Esophagus squamous epithelium (tissue), 5 donors: ENCODE data around the gene ZNF609. TPM values are rescaled to one million over a fixed set of nuclear protein-coding genes. Genes with fewer than 3 reads are reported as not detected.

Source experiments
- DNase-seq: peaks from one replicate; lab custom pipeline; 2025; lab: John Stamatoyannopoulos, UW
- H3K27ac ChIP-seq, 4 donors: fragments of 200-600 bp; sonication (generic); one replicate each; pipeline ENCODE4 v1.5.1; 2016 to 2019; ENCODE audit warnings: mild to moderate bottlenecking in 1 of 4
- H3K27me3 ChIP-seq, 4 donors: fragments of 200-600 bp; sonication (generic); 1 replicate in 3 of 4; 2 replicates in 1 of 4; pipeline versions ENCODE4 v1.5.1 to v1.6.0; 2017 to 2021; ENCODE audit warnings: antibody characterized with exemption in 1 of 4
- H3K36me3 ChIP-seq, 3 donors: fragments of 200-600 bp; sonication (generic); one replicate each; pipeline ENCODE4 v1.5.1; 2016 to 2019
- H3K4me1 ChIP-seq, 3 donors: fragments of 200-600 bp; sonication (generic); one replicate each; pipeline ENCODE4 v1.5.1; 2017 to 2019
- H3K4me3 ChIP-seq, 4 donors: fragments of 200-600 bp; sonication (generic); 1 replicate in 3 of 4; 2 replicates in 1 of 4; pipeline ENCODE4 v1.5.1; 2016 to 2019; ENCODE audit warnings: mild to moderate bottlenecking in 2 of 4, moderate library complexity in 1 of 4
- H3K9me3 ChIP-seq, 3 donors: fragments of 200-600 bp; sonication (generic); one replicate each; pipeline ENCODE4 v1.5.1; 2016 to 2019
- POLR2A ChIP-seq, 4 donors: fragments of 450-650 bp; IDR thresholded peaks; one replicate each; pipeline ENCODE4 v1.6.1; 2017; ENCODE audit warnings: antibody characterized with exemption in 4 of 4, mild to moderate bottlenecking in 4 of 4, moderate library complexity in 3 of 4
- WGBS, 2 donors: methylation state at CpG; one replicate each; pipeline ENCODE4 v1.1.5; 2018; 5-methylcytosine and 5-hydroxymethylcytosine counted together
- intact Hi-C: fragments of 100-400 bp; cut with DNase I; formaldehyde crosslinking; loops from one replicate; pipeline ENCODE4 v1.15.0; 2022
- total RNA-seq, 4 donors: library from RNA; depleted of rRNA; stranded (reverse); fragments of >200 nt; gene quantifications; one replicate each; pipeline ENCODE4 v1.1.0, GENCODE V29; 2016
- TF ChIP-seq, protein P1 (sequence below), 6 experiments: fragments of 450-650 bp in 4 of 6; fragments of 200-600 bp in 2 of 6; sonication (generic) in 2 of 6; IDR thresholded peaks; one replicate each; pipeline ENCODE4 v1.5.1; 2016 to 2019; ENCODE audit warnings: antibody characterized with exemption in 6 of 6, mild to moderate bottlenecking in 4 of 6, moderate library complexity in 4 of 6
- donor health status: DM: yes; HTN: yes; CAD: no.

Gene ZNF609
- total RNA-seq, 4 donors from 2014 or later: 10.2 to 25.2 (median 13.8) TPM

DNA sequence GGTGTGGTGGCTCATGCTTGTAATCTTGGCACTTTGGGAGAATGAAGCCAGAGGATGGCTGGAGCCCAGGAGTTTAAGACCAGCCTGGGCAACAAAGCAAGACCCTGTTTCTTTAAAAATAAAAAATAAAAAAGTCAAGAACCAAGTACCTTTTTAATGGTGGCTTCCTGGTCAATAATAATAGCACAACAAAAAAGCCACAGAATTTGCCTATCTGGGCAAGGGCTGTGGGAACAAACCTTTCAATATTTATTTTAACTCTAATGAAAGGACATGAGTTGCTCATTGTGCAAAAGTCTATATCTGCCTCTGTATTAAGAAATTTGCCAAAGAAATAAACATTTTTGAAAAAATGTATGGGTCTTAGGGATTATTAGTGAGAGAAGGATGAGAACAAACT is 2.1 kb downstream of the ZNF609 start:
- H3K4me3 ChIP-seq: peak overlapping the region in 2 of 4 donors; percentile 94 to 97
- intact Hi-C loops: no loop called here
- no peaks in the 10 kb centered on the region for H3K27me3 ChIP-seq
- no peaks in the 10 kb centered on the region for H3K9me3 ChIP-seq
- H3K4me1 ChIP-seq: peaks cover 25 to 90% (median 40%) of the 10 kb centered on the region in 3 donors
- TF ChIP-seq, protein P1, sequence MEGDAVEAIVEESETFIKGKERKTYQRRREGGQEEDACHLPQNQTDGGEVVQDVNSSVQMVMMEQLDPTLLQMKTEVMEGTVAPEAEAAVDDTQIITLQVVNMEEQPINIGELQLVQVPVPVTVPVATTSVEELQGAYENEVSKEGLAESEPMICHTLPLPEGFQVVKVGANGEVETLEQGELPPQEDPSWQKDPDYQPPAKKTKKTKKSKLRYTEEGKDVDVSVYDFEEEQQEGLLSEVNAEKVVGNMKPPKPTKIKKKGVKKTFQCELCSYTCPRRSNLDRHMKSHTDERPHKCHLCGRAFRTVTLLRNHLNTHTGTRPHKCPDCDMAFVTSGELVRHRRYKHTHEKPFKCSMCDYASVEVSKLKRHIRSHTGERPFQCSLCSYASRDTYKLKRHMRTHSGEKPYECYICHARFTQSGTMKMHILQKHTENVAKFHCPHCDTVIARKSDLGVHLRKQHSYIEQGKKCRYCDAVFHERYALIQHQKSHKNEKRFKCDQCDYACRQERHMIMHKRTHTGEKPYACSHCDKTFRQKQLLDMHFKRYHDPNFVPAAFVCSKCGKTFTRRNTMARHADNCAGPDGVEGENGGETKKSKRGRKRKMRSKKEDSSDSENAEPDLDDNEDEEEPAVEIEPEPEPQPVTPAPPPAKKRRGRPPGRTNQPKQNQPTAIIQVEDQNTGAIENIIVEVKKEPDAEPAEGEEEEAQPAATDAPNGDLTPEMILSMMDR (IDR thresholded peaks at IDR 0.05): no peak
- TF ChIP-seq POLR2A (IDR thresholded peaks at IDR 0.05): no peak
- peaks cover 0 to 12% (median 0%) of the 10 kb centered on the region in 3 donors for H3K36me3 ChIP-seq
- DNase-seq: no peak
- H3K27ac ChIP-seq: peak overlapping the region in 2 of 4 donors; percentile 90 to 96

DNA sequence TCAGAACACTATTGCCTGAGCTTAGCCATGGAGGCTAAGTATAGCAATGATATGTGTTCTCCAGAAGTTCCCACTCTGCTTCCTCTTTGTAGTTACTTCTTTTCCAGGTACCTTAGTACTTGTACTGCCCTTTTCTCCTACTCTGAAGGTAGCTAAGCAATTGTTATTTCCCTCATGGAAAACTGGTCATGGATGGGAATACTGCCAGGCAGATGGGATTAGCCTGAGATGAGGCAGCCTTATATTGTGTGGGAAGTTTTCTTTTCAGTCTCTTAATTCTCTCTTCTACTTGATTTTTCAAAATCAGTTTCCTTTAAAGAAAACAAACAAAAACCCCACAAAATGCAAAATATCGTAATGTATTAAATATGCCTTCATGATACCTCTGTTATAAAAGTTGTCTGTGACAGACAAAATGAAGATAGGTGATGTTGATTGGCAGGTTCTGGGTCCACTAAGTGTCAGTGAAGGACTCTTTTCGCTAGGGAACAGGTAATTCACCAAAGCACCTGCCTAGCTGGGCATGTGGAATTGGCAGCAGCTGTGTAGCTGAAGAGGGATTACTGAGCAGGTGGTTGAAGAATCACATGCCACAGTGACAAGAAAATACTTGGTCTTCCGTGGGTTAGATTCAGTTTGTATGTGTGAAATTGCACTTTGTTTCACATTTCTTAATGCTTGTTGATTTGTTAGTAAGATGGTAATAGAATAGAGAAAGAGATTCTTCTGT is 4.1 kb downstream of the ZNF609 start:
- Histone ChIP-seq H3K4me1 (peaks cover 25 to 80% (median 38%) of the 10 kb centered on the region in 3 donors), H3K27me3 (no peaks in the 10 kb centered on the region), H3K36me3 (peaks cover 0 to 13% (median 0%) of the 10 kb centered on the region in 3 donors), H3K9me3 (no peaks in the 10 kb centered on the region), H3K4me3 (no peak overlapping the region), H3K27ac (no peak overlapping the region)
- intact Hi-C loops: no loop called here
- TF ChIP-seq POLR2A (IDR thresholded peaks at IDR 0.05): no peak
- WGBS, 2 donors: 51 to 56% methylated on average over 3 of the region's 3 CpGs
- no peak for DNase-seq

DNA sequence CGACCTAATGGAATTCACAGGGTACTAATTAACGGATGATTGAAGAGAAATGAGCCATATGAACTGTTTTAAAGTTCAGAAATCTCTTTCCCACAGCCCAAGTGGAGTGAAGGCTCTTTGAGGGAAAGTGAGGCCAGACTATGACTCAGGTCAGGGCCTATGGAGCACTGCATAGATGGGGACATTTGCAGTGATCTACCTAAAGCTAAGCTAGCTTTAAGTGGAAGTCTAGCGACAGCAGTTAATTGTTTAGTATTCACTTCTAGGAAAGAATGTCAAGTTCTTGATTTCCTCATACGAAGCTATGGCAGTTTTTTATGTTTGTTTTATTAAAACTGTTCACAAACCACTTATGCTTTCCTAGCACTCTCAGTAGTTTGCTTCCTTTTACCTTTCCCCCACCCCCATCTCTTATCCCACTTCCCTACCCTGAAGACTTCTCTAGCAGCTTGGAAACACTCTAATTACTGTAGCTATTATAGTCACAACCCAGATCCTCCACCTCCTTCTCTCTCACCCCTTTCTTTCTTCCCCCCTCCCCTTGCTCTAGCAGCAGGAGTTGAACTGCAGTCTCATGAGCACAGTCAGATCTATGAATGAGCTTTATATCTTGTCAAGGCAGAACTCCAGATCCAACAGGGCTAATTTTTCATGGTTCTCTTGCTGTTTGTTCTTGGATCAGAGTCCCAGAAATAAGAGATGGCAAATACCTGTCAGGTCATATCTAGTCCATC is 6.2 kb downstream of the ZNF609 start:
- TF ChIP-seq, protein P1 (IDR thresholded peaks at IDR 0.05): no peak
- TF ChIP-seq POLR2A (IDR thresholded peaks at IDR 0.05): no peak
- WGBS, 2 donors: 56 to 75% methylated on average over 4 of the region's 4 CpGs
- Histone ChIP-seq H3K27ac (no peak overlapping the region), H3K4me1 (peaks cover 23 to 68% (median 31%) of the 10 kb centered on the region in 3 donors), H3K4me3 (no peak overlapping the region), H3K9me3 (no peaks in the 10 kb centered on the region), H3K36me3 (peaks cover 0 to 27% (median 0%) of the 10 kb centered on the region in 3 donors), H3K27me3 (no peaks in the 10 kb centered on the region)
- intact Hi-C loops: no loop called here
- no peak for DNase-seq

DNA sequence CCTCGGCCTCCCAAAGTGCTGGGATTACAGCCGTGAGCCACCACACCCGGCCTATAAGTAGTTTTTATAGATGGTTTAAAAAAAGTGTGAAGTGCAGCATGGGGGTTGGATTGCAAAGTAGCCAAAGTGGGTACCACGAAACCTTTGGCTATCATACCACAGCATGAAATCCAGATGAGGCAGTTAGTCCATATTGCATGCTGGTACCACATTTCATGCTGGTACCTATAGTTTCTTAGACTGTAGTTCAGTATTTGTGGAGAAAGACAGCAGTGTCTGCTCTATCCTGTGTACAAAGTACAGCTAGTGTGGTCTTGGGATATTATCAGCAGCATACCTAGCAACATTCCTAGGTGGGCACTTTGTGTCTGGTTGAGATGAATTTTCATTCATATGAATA is 11.8 kb downstream of the ZNF609 start:
- 83 to 92% methylated on average over 4 of the region's 4 CpGs for WGBS, 2 donors
- H3K36me3 ChIP-seq: peaks cover 0 to 35% (median 0%) of the 10 kb centered on the region in 3 donors
- TF ChIP-seq, protein P1 (IDR thresholded peaks at IDR 0.05): no peak
- no peak for TF ChIP-seq POLR2A (IDR thresholded peaks at IDR 0.05)
- H3K27ac ChIP-seq: no peak overlapping the region
- peaks cover 0 to 19% (median 0%) of the 10 kb centered on the region in 3 donors for H3K4me1 ChIP-seq
- intact Hi-C loops: no loop called here
- H3K4me3 ChIP-seq: no peak overlapping the region
- H3K9me3 ChIP-seq: no peaks in the 10 kb centered on the region
- DNase-seq: no peak
- H3K27me3 ChIP-seq: no peaks in the 10 kb centered on the region

DNA sequence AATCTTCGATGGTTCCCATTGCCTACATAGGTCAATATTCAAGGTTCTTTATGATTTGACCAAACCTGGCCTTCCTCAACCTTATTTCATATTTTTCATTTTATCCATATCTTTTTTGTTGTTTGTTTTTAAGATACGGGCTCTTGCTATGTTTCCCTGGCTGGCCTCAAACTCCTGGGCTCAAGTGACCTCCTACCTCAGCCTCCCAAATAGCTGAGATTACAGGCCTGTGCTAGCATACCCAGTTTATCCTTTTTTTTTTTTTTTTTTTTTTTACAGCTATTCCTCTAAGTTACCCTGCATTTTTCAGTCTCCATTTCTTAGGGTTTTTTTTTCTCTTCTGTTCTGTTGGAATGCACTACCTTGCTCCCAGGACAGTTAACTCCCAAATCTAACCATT is 14.5 kb downstream of the ZNF609 start:
- TF ChIP-seq, protein P1 (IDR thresholded peaks at IDR 0.05): no peak
- no peak for TF ChIP-seq POLR2A (IDR thresholded peaks at IDR 0.05)
- peaks cover 0 to 25% (median 0%) of the 10 kb centered on the region in 3 donors for H3K36me3 ChIP-seq
- intact Hi-C loops: no loop called here
- no peak overlapping the region for H3K27ac ChIP-seq
- no peak overlapping the region for H3K4me3 ChIP-seq
- 85 to 89% methylated on average over 2 of the region's 2 CpGs for WGBS, 2 donors
- no peaks in the 10 kb centered on the region for H3K9me3 ChIP-seq
- no peaks in the 10 kb centered on the region for H3K27me3 ChIP-seq
- peaks cover 0 to 13% (median 0%) of the 10 kb centered on the region in 3 donors for H3K4me1 ChIP-seq
- no peak for DNase-seq
